Mucosa of descending colon (tissue), 3 donors: Measurements from ENCODE around the gene HECTD1. TPM values are rescaled to one million over a fixed set of nuclear protein-coding genes. Genes with fewer than 3 reads are reported as not detected.

Source experiments
- ATAC-seq: fragments of 200-7000 bp; cut with Tn5 transposase; one replicate; pipeline ENCODE4 v1.9.1; 2020; ENCODE audit warnings: mild to moderate bottlenecking, moderate library complexity
- DNase-seq, 3 donors: peaks; one replicate each; pipeline ENCODE4 v3.0.0-alpha.2; 2020
- H3K36me3 ChIP-seq: fragments of 200-600 bp; one replicate; pipeline ENCODE4 v1.8.0; 2021; ENCODE audit warnings: low read depth, mild to moderate bottlenecking
- H3K4me1 ChIP-seq: fragments of 200-600 bp; one replicate; pipeline ENCODE4 v1.8.0; 2021; ENCODE audit warnings: low read depth, mild to moderate bottlenecking
- H3K4me3 ChIP-seq: fragments of 200-600 bp; one replicate; pipeline ENCODE4 v1.8.0; 2021; ENCODE audit warnings: mild to moderate bottlenecking
- H3K9me3 ChIP-seq: fragments of 200-600 bp; one replicate; pipeline ENCODE4 v1.8.0; 2021; ENCODE audit warnings: mild to moderate bottlenecking
- CTCF ChIP-seq: fragments of 200-600 bp; IDR thresholded peaks from one replicate; pipeline ENCODE4 v1.8.0; 2022; ENCODE audit warnings: antibody characterized with exemption, mild to moderate bottlenecking
- intact Hi-C, 2 donors: fragments of 100-400 bp; cut with DNase I in 1 of 2; cut with micrococcal nuclease in 1 of 2; formaldehyde crosslinking; loops; one replicate each; pipeline versions ENCODE4 v1.11.0 to v1.11.1; 2022; cut with DNase I, micrococcal nuclease
- total RNA-seq, 3 donors: library from RNA; stranded (reverse); fragmentation: NEBNext Ultra II Directional in 2 of 3; extraction: Animal tissue kit (Norgen Biotek cat#: 25700) in 2 of 3; gene quantifications; one replicate each; pipeline versions ENCODE4 v1.2.1 to v1.2.4, GENCODE V29; 2021 to 2023
- donor health status: DM: no; HTN: no; CAD: no; lungs with moderate emphysema.
- donor health status: DM: no; HTN: no; CAD: no.
- donor health status: DM: no; HTN: yes; CAD: no.

The HECTD1 gene
- total RNA-seq, 3 donors from 2014 or later, result 124 to 160 (median 140) TPM

GRCh38 chr14:31051511-31051910 is 156.1 kb downstream of the HECTD1 start:
- no peaks in the 10 kb centered on the region for H3K36me3 ChIP-seq
- H3K4me3 ChIP-seq, result no peak overlapping the region
- H3K9me3 ChIP-seq, result no peaks in the 10 kb centered on the region
- ATAC-seq (no peak), DNase-seq (no peak)
- intact Hi-C loops, result no loop called here
- H3K4me1 ChIP-seq, result no peaks in the 10 kb centered on the region
- no peak for TF ChIP-seq CTCF

- no peak for ATAC-seq
- intact Hi-C loops, result no loop called here
These were observed 156.6 kb downstream of the HECTD1 start for GRCh38 chr14:31051023-31051422.

More at GRCh38 chr14:31051023-31051422, 156.6 kb downstream of the HECTD1 start:
- H3K36me3 ChIP-seq, result no peaks in the 10 kb centered on the region
- DNase-seq, result no peak
- H3K4me3 ChIP-seq, result no peak overlapping the region
- no peaks in the 10 kb centered on the region for H3K9me3 ChIP-seq
- no peak for TF ChIP-seq CTCF
- no peaks in the 10 kb centered on the region for H3K4me1 ChIP-seq

Other genes starting within 250 kb of the HECTD1 start
- gene AP4S1, start 182.1 kb downstream of the HECTD1 start, total RNA-seq, result 1 to 10 TPM; 3.0 to 9.9 (median 4.0) TPM
- 10 to 100 TPM; 46.0 to 61.9 (median 46.3) TPM for gene STRN3, start 181.4 kb downstream of the HECTD1 start, total RNA-seq
- 10 to 100 TPM; 53.3 to 80.0 (median 56.8) TPM for gene HEATR5A, start 212.8 kb upstream of the HECTD1 start, total RNA-seq
- 10 to 100 TPM; 11.3 to 14.6 (median 13.4) TPM for gene DTD2, start 249.7 kb upstream of the HECTD1 start, total RNA-seq